GM19463 (cell line): ENCODE results near the gene BFSP2.

Experiments
- ATAC-seq: cut with Tn5 transposase; IDR thresholded peaks from one replicate; pipeline ENCODE4 v1.9.1; 2021; ENCODE audit warnings: mild to moderate bottlenecking, moderate library complexity; ENCODE audit not compliant: unreplicated experiment

Gene BFSP2

GRCh38 chr3:133400006-133400515 lies at the start of gene BFSP2:
Gene BFSP2, plus strand, starts transcription at chr3:133400056. Its CDS starts 28 bp downstream, at chr3:133400084.
- ATAC-seq, result no peak

GRCh38 chr3:133354721-133355120 lies 45.1 kb upstream of the BFSP2 start:
- no peak for ATAC-seq

- ATAC-seq, result no peak
Observed at GRCh38 chr3:133360476-133360875, 39.4 kb upstream of the BFSP2 start.

- ATAC-seq, result no peak
Observed at GRCh38 chr3:133361011-133361410, 38.8 kb upstream of the BFSP2 start.

GRCh38 chr3:133361435-133361834 lies 38.4 kb upstream of the BFSP2 start:
- no peak for ATAC-seq

- no peak for ATAC-seq
Observed at GRCh38 chr3:133362539-133362938, 37.3 kb upstream of the BFSP2 start.

- ATAC-seq, result no peak
Observed at GRCh38 chr3:133364704-133365103, 35.2 kb upstream of the BFSP2 start.

- ATAC-seq, result no peak
Observed at GRCh38 chr3:133366921-133367320, 32.9 kb upstream of the BFSP2 start.

- no peak for ATAC-seq
Observed at GRCh38 chr3:133367403-133367802, 32.5 kb upstream of the BFSP2 start.

- ATAC-seq, result no peak
Observed at GRCh38 chr3:133367956-133368355, 31.9 kb upstream of the BFSP2 start.

GRCh38 chr3:133368371-133369067 lies 31.3 kb upstream of the BFSP2 start:
- ATAC-seq, result no peak

- ATAC-seq, result no peak
Observed at GRCh38 chr3:133369068-133369440, 30.8 kb upstream of the BFSP2 start.

GRCh38 chr3:133371181-133371580 lies 28.7 kb upstream of the BFSP2 start:
- no peak for ATAC-seq

GRCh38 chr3:133371676-133372075 lies 28.2 kb upstream of the BFSP2 start:
- ATAC-seq, result no peak

GRCh38 chr3:133374708-133375402 lies 25.0 kb upstream of the BFSP2 start:
- ATAC-seq, result no peak

GRCh38 chr3:133375403-133375745 lies 24.5 kb upstream of the BFSP2 start:
- no peak for ATAC-seq

GRCh38 chr3:133376810-133377209 lies 23.0 kb upstream of the BFSP2 start:
- no peak for ATAC-seq

- ATAC-seq, result no peak
Observed at GRCh38 chr3:133377396-133377795, 22.5 kb upstream of the BFSP2 start.

- no peak for ATAC-seq
Observed at GRCh38 chr3:133379926-133380325, 19.9 kb upstream of the BFSP2 start.

GRCh38 chr3:133380481-133381225 lies 19.2 kb upstream of the BFSP2 start:
- no peak for ATAC-seq

- no peak for ATAC-seq
Observed at GRCh38 chr3:133381346-133382109, 18.3 kb upstream of the BFSP2 start.
